Measurements from ENCODE around the gene LPP.

The LPP gene

DNA sequence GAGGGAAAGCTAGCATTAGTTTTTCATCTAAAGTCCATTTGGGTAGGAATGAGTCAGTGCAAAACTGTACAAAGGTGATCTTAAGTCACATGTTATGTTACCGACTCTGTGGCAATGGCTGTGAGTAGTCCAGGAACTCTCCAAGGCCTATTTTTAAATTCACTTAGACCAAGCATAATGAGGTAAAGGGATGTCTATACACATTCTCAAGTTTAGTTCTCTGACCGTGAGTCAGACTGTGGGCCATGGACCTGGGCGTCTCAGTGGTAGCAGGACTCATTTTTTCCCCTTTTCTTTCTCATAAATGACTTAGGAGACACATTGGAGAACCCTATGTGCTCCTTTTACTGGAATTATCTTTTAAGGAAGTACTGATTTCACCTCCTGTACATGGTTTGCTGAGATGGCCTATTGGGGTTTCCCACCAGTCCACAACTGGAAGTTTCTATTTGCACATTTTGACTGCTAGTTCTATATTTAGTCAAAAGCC, 529.1 kb downstream of the LPP start:
- Histone ChIP-seq H3K4me3 (ENCODE audit: extremely low read depth, insufficient read depth, low read length, poor library complexity, severe bottlenecking) (no peak overlapping the region), H3K9me3 (ENCODE audit: control insufficient read depth, low read length) (no peaks in the 10 kb centered on the region), H3K27ac (ENCODE audit: low read depth, low read length, severe bottlenecking) (no peak overlapping the region), H3K36me3 (ENCODE audit: control insufficient read depth, insufficient read depth, low read length) (no peaks in the 10 kb centered on the region), H3K4me1 (ENCODE audit: control insufficient read depth, insufficient read depth, low read length, poor library complexity, severe bottlenecking) (peaks cover 5% of the 10 kb centered on the region)
- WGBS, 2 experiments (ENCODE audit: insufficient coverage in 2 of 2) = 67 to 90% methylated on average over 1 to 2 of the region's 3 CpGs

DNA sequence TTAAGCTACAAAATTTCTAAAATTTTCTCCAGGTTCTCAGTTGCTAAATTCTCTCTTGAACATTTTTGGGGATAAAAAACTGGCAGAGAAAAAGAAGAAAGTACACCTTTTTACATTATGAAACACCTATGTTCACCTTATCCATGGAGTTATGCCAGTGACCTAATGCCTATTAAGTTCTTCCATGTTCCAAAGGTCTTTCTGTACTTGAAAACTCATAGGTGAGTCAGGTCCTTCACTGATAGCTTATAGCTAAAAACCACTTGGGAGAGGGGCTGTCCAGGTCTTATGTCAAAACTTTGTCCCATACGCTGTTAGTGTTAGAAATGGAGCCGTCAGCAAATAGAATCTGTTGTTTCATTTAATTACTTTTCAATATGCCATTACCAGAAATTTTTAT, 530.3 kb downstream of the LPP start:
- no peaks in the 10 kb centered on the region for H3K36me3 ChIP-seq (ENCODE audit: control insufficient read depth, insufficient read depth, low read length)
- H3K4me1 ChIP-seq (ENCODE audit: control insufficient read depth, insufficient read depth, low read length, poor library complexity, severe bottlenecking) = peaks cover 5% of the 10 kb centered on the region
- H3K4me3 ChIP-seq (ENCODE audit: extremely low read depth, insufficient read depth, low read length, poor library complexity, severe bottlenecking) = no peak overlapping the region
- H3K27ac ChIP-seq (ENCODE audit: low read depth, low read length, severe bottlenecking) = no peak overlapping the region
- H3K9me3 ChIP-seq (ENCODE audit: control insufficient read depth, low read length) = no peaks in the 10 kb centered on the region
- whole genome bisulfite sequencing, 2 experiments (ENCODE audit: insufficient coverage in 2 of 2) = no CpG with 5 or more reads among the region's 2 CpGs

DNA sequence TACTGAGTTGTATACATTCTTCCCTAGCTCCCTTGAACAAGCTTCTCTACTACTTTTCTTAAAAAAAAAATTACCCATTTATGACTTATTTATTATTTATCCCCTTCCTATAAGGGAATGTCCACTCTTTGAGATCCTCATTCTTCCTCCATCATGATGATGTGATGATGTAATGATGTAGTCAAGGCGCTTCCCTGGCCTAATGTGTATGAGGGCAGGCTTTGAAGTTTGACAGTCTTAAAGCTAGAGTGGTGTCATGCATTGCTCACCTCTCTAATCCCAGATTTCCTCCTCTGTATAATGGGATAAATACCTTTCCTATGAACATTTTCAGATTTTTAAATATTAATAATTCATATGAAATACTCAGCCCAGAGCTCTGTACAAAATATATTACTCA, 531.8 kb downstream of the LPP start:
- no CpG with 5 or more reads among the region's 1 CpG for WGBS, 2 experiments (ENCODE audit: insufficient coverage in 2 of 2)
- H3K9me3 ChIP-seq (ENCODE audit: control insufficient read depth, low read length) = no peaks in the 10 kb centered on the region
- peaks cover 3% of the 10 kb centered on the region for H3K4me1 ChIP-seq (ENCODE audit: control insufficient read depth, insufficient read depth, low read length, poor library complexity, severe bottlenecking)
- no peak overlapping the region for H3K27ac ChIP-seq (ENCODE audit: low read depth, low read length, severe bottlenecking)
- H3K4me3 ChIP-seq (ENCODE audit: extremely low read depth, insufficient read depth, low read length, poor library complexity, severe bottlenecking) = no peak overlapping the region
- H3K36me3 ChIP-seq (ENCODE audit: control insufficient read depth, insufficient read depth, low read length) = no peaks in the 10 kb centered on the region

DNA sequence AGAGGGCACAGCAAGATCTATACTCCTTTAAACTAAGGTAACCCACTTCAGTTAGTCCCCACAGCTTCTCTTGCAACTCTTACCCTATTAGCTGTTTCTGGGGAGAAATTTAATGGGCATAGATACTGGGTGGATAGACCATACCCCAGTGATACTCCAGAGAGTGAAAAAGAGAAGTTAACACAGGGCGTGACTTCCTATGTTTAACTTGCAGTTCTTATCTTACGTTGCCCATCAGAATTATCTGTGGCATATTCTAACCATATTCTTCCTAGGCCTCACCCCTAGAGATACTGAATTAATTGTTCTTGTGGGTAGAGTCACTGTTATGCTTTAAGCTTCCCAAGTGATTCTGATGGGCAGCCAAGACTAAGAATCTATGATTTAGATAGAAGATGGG, 532.4 kb downstream of the LPP start:
- no peak overlapping the region for H3K27ac ChIP-seq (ENCODE audit: low read depth, low read length, severe bottlenecking)
- H3K4me3 ChIP-seq (ENCODE audit: extremely low read depth, insufficient read depth, low read length, poor library complexity, severe bottlenecking) = no peak overlapping the region
- H3K4me1 ChIP-seq (ENCODE audit: control insufficient read depth, insufficient read depth, low read length, poor library complexity, severe bottlenecking) = peaks cover 3% of the 10 kb centered on the region
- H3K36me3 ChIP-seq (ENCODE audit: control insufficient read depth, insufficient read depth, low read length) = no peaks in the 10 kb centered on the region
- no peaks in the 10 kb centered on the region for H3K9me3 ChIP-seq (ENCODE audit: control insufficient read depth, low read length)
- whole genome bisulfite sequencing, 2 experiments (ENCODE audit: insufficient coverage in 2 of 2) = 100% methylated on average over 1 of the region's 2 CpGs

DNA sequence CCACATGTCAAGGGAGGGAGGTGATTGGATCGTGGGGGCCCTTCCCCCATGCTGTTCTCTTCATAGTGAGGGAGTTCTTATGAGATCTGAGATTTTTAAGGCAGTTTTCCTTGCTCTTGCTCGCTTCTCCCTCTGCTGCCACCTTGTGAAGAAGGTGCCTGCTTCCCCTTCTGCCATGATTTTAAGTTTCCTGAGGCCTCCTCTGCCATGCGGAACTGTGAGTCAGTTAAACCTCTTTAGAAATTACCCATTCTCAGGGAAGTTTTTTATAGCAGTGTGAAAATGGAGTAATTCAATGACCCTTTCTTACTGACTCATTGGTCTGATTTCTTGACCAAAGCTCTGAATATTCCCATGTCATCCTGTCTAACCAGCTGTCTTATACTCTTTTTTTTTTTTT, 533.4 kb downstream of the LPP start:
- no peaks in the 10 kb centered on the region for H3K36me3 ChIP-seq (ENCODE audit: control insufficient read depth, insufficient read depth, low read length)
- no peaks in the 10 kb centered on the region for H3K9me3 ChIP-seq (ENCODE audit: control insufficient read depth, low read length)
- H3K27ac ChIP-seq (ENCODE audit: low read depth, low read length, severe bottlenecking) = no peak overlapping the region
- WGBS, 2 experiments (ENCODE audit: insufficient coverage in 2 of 2) = no CpG with 5 or more reads among the region's 3 CpGs
- peaks cover 3% of the 10 kb centered on the region for H3K4me1 ChIP-seq (ENCODE audit: control insufficient read depth, insufficient read depth, low read length, poor library complexity, severe bottlenecking)
- H3K4me3 ChIP-seq (ENCODE audit: extremely low read depth, insufficient read depth, low read length, poor library complexity, severe bottlenecking) = no peak overlapping the region

DNA sequence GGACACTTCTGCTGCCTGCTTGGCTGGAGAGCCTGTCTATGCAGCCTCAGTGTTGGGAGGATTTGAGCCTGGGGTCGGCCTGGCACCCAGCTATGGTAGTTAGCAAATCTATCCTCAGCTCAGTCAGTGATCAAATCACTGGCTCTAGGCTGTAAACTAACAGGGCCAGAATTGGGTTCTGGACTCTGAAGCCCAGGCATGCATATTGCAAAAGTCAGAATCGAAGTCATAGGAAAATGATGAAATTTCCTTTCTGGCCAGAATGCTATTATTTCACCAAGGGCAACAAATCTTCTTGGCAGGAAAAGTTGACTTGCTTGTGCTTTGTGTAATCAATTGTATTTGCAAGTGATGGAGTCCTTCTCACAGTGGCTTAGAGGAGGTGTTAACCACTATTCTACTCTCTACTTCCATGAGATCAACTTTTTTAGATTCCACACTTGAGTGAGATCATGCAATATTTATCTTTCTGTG, 535.2 kb downstream of the LPP start:
- 81 to 88% methylated on average over 2 of the region's 2 CpGs for WGBS, 2 experiments (ENCODE audit: insufficient coverage in 2 of 2)
- Histone ChIP-seq H3K27ac (ENCODE audit: low read depth, low read length, severe bottlenecking) (no peak overlapping the region), H3K4me1 (ENCODE audit: control insufficient read depth, insufficient read depth, low read length, poor library complexity, severe bottlenecking) (peaks cover 3% of the 10 kb centered on the region), H3K36me3 (ENCODE audit: control insufficient read depth, insufficient read depth, low read length) (no peaks in the 10 kb centered on the region), H3K9me3 (ENCODE audit: control insufficient read depth, low read length) (no peaks in the 10 kb centered on the region), H3K4me3 (ENCODE audit: extremely low read depth, insufficient read depth, low read length, poor library complexity, severe bottlenecking) (no peak overlapping the region)

DNA sequence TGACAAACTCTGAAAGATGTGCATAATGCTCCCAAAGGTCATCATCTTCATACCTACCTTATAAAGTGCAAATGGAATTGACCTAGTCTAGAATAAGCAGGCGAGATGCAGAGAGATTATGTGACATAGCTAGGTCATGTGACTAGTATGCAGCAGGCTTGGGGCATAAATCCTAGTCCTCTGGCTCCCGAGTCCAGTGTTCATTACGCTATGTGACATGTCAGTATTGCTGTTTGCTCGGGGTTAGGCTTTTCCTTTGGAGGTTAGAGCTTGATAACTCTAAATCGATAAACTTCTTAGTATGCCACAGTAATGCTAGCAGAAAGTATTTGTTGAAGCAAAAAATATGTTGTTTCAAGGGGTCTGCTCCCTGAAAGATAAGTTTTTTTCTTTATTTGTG, 536.1 kb downstream of the LPP start:
- H3K9me3 ChIP-seq (ENCODE audit: control insufficient read depth, low read length) = no peaks in the 10 kb centered on the region
- no peak overlapping the region for H3K27ac ChIP-seq (ENCODE audit: low read depth, low read length, severe bottlenecking)
- no peaks in the 10 kb centered on the region for H3K36me3 ChIP-seq (ENCODE audit: control insufficient read depth, insufficient read depth, low read length)
- no peak overlapping the region for H3K4me3 ChIP-seq (ENCODE audit: extremely low read depth, insufficient read depth, low read length, poor library complexity, severe bottlenecking)
- WGBS, 2 experiments (ENCODE audit: insufficient coverage in 2 of 2) = 90 to 95% methylated on average over 3 to 4 of the region's 5 CpGs
- H3K4me1 ChIP-seq (ENCODE audit: control insufficient read depth, insufficient read depth, low read length, poor library complexity, severe bottlenecking) = peaks cover 3% of the 10 kb centered on the region

DNA sequence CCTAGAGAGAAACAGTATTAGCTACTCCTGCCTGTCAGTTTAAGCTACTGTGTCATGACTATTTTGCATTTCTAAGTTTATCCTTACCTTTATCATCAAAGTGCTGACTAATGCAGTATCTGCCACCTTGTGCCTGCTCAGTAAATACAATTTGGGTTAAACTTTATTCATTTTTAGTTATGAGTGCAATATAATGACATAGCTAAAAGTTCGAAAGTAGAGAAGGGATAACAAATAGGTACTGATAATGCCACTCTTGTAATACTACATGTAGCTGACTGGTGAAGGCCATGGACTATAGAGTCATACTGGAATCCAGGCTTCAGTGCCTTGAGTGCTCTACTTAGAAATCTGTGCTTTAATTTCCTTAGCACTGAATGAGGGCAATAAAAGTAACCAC, 537.0 kb downstream of the LPP start:
- Histone ChIP-seq H3K4me3 (ENCODE audit: extremely low read depth, insufficient read depth, low read length, poor library complexity, severe bottlenecking) (no peak overlapping the region), H3K4me1 (ENCODE audit: control insufficient read depth, insufficient read depth, low read length, poor library complexity, severe bottlenecking) (peaks cover 3% of the 10 kb centered on the region), H3K36me3 (ENCODE audit: control insufficient read depth, insufficient read depth, low read length) (no peaks in the 10 kb centered on the region), H3K27ac (ENCODE audit: low read depth, low read length, severe bottlenecking) (no peak overlapping the region), H3K9me3 (ENCODE audit: control insufficient read depth, low read length) (no peaks in the 10 kb centered on the region)
- whole genome bisulfite sequencing, 2 experiments (ENCODE audit: insufficient coverage in 2 of 2) = 83% methylated on average over 1 of the region's 1 CpG; no CpG with 5 or more reads in 1 of the 2 experiments

DNA sequence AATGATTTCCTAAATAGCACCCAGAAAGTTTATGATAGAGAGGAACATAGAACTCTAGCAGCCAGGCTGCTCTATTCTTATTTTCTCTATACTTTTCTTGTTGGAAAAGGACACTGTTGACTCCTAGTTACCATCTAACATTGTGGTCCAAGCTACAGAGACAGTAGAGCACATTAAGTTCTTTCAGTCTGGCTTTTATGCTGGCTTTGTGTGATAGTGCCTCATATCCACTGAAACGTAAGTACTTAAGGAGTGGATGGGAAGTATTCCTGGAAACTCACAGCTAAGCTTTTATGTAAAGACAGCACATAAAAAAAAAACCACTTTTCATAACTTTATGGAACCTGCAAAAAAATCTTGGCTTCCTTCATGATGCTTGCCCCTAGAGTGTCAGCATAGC, 537.7 kb downstream of the LPP start:
- WGBS, 2 experiments (ENCODE audit: insufficient coverage in 2 of 2) = 100% methylated on average over 1 of the region's 1 CpG; no CpG with 5 or more reads in 1 of the 2 experiments
- Histone ChIP-seq H3K9me3 (ENCODE audit: control insufficient read depth, low read length) (no peaks in the 10 kb centered on the region), H3K4me1 (ENCODE audit: control insufficient read depth, insufficient read depth, low read length, poor library complexity, severe bottlenecking) (peaks cover 3% of the 10 kb centered on the region), H3K4me3 (ENCODE audit: extremely low read depth, insufficient read depth, low read length, poor library complexity, severe bottlenecking) (no peak overlapping the region), H3K27ac (ENCODE audit: low read depth, low read length, severe bottlenecking) (no peak overlapping the region), H3K36me3 (ENCODE audit: control insufficient read depth, insufficient read depth, low read length) (no peaks in the 10 kb centered on the region)

DNA sequence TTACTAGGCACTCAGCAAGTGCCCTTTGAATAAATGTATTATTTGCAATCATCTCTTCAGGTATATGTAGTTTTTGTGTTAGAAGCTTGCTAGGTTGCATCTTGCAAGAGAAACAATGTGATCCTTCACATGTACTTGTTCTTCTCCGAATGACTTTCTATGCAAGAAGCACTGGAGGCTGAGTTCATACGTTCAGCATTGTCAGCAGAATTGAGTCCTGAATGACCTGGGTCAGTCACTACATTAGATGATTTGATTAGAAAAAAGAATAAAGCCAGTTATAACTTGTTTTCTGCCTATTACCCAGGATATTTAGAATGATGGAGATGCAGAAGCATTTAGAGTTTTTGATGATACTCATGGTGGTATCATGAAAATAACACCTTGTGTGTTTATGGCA, 538.7 kb downstream of the LPP start:
- H3K4me3 ChIP-seq (ENCODE audit: extremely low read depth, insufficient read depth, low read length, poor library complexity, severe bottlenecking) = no peak overlapping the region
- 87 to 90% methylated on average over 1 to 2 of the region's 2 CpGs for WGBS, 2 experiments (ENCODE audit: insufficient coverage in 2 of 2)
- no peaks in the 10 kb centered on the region for H3K9me3 ChIP-seq (ENCODE audit: control insufficient read depth, low read length)
- H3K4me1 ChIP-seq (ENCODE audit: control insufficient read depth, insufficient read depth, low read length, poor library complexity, severe bottlenecking) = no peaks in the 10 kb centered on the region
- H3K36me3 ChIP-seq (ENCODE audit: control insufficient read depth, insufficient read depth, low read length) = no peaks in the 10 kb centered on the region
- H3K27ac ChIP-seq (ENCODE audit: low read depth, low read length, severe bottlenecking) = no peak overlapping the region

DNA sequence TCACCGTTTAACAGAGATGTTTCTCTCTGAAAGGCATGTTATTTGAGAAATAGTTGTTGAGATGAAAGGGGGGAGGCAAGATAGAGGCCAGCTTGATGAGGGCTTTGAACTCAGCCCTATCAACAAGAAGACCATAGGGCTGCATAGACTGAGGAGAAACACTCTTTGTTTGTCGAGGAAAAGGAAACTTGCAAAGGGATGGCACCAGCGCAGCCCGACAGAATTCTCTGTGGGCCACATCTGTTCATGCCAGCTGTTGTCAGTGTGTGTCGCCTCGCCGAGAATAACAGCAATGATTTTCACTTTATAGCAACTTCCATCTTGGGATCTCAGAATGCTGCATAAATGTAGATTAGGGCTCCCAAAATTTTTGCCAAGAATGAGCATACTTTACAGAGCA, 539.5 kb downstream of the LPP start:
- WGBS, 2 experiments (ENCODE audit: insufficient coverage in 2 of 2) = 95 to 98% methylated on average over 4 to 5 of the region's 7 CpGs
- no peaks in the 10 kb centered on the region for H3K9me3 ChIP-seq (ENCODE audit: control insufficient read depth, low read length)
- H3K36me3 ChIP-seq (ENCODE audit: control insufficient read depth, insufficient read depth, low read length) = no peaks in the 10 kb centered on the region
- H3K4me3 ChIP-seq (ENCODE audit: extremely low read depth, insufficient read depth, low read length, poor library complexity, severe bottlenecking) = no peak overlapping the region
- no peaks in the 10 kb centered on the region for H3K4me1 ChIP-seq (ENCODE audit: control insufficient read depth, insufficient read depth, low read length, poor library complexity, severe bottlenecking)
- H3K27ac ChIP-seq (ENCODE audit: low read depth, low read length, severe bottlenecking) = no peak overlapping the region

Data from mesodermal cell (in vitro differentiated cells).